HEK293T (cell line): ENCODE measurements around the gene EFNB3.

Source experiments
- CTCF ChIA-PET: fragments of 350-600 bp; formaldehyde crosslinking; extraction: SDS; loops from one replicate; lab custom pipeline; 2021; ENCODE audit warnings: antibody characterized with exemption, inconsistent platforms; lab: Yijun Ruan, JAX
- POLR2A ChIA-PET: fragments of 350-600 bp; formaldehyde crosslinking; extraction: SDS; loops from one replicate; lab custom pipeline; 2020; ENCODE audit warnings: antibody characterized with exemption, inconsistent platforms; lab: Yijun Ruan, JAX
- DNase-seq: peaks from one replicate; pipeline ENCODE4 v3.0.0; 2012; ENCODE audit warnings: mixed read lengths; ENCODE audit errors: extremely low spot score
- ARNT ChIP-seq: fragments of 450-650 bp; IDR thresholded peaks from 2 replicates; pipeline ENCODE4 v1.6.1; 2017; ENCODE audit warnings: mild to moderate bottlenecking
- BHLHE40 ChIP-seq: fragments of 450-650 bp; IDR thresholded peaks from 2 replicates; pipeline ENCODE4 v1.6.1; 2016; ENCODE audit warnings: mild to moderate bottlenecking, moderate library complexity, borderline replicate concordance
- CTBP1 ChIP-seq: fragments of 450-650 bp; IDR thresholded peaks from 2 replicates; pipeline ENCODE4 v1.6.1; 2016; ENCODE audit warnings: borderline replicate concordance
- ELF4 ChIP-seq: fragments of 450-650 bp; IDR thresholded peaks from 2 replicates; pipeline ENCODE4 v1.6.1; 2017; ENCODE audit warnings: antibody characterized with exemption
- FOXA1 ChIP-seq: fragments of 450-650 bp; IDR thresholded peaks from 2 replicates; pipeline ENCODE4 v1.6.1; 2016; ENCODE audit warnings: mild to moderate bottlenecking
- FOXK2 ChIP-seq: fragments of 450-650 bp; IDR thresholded peaks from 2 replicates; pipeline ENCODE4 v1.6.1; 2016; ENCODE audit warnings: mild to moderate bottlenecking
- FOXM1 ChIP-seq: fragments of 450-650 bp; IDR thresholded peaks from 2 replicates; pipeline ENCODE4 v1.6.1; 2017; ENCODE audit warnings: mild to moderate bottlenecking, borderline replicate concordance
- HDGF ChIP-seq: fragments of 450-650 bp; IDR thresholded peaks from 2 replicates; pipeline ENCODE4 v1.6.1; 2017; ENCODE audit warnings: antibody characterized with exemption, borderline replicate concordance
- L3MBTL2 ChIP-seq: fragments of 450-650 bp; conservative IDR thresholded peaks from 2 replicates; pipeline ENCODE4 v1.6.1; 2016; ENCODE audit warnings: mild to moderate bottlenecking
- LEF1 ChIP-seq: fragments of 450-650 bp; IDR thresholded peaks from 2 replicates; pipeline ENCODE4 v1.6.1; 2017; ENCODE audit warnings: mild to moderate bottlenecking, borderline replicate concordance
- NFRKB ChIP-seq: fragments of 450-650 bp; IDR thresholded peaks from 2 replicates; pipeline ENCODE4 v1.6.1; 2016; ENCODE audit warnings: mild to moderate bottlenecking, moderate library complexity
- PKNOX1 ChIP-seq: fragments of 450-650 bp; IDR thresholded peaks from 2 replicates; pipeline ENCODE4 v1.6.1; 2016
- SP1 ChIP-seq: fragments of 450-650 bp; IDR thresholded peaks from 2 replicates; pipeline ENCODE4 v1.6.1; 2017
- SUZ12 ChIP-seq: fragments of 450-650 bp; IDR thresholded peaks from 2 replicates; pipeline ENCODE4 v1.6.1; 2016; ENCODE audit warnings: mild to moderate bottlenecking
- TARDBP ChIP-seq: fragments of 450-650 bp; IDR thresholded peaks from 2 replicates; pipeline ENCODE4 v1.6.1; 2016
- ZNF384 ChIP-seq: fragments of 450-650 bp; IDR thresholded peaks from 2 replicates; pipeline ENCODE4 v1.6.1; 2016

Gene EFNB3

GRCh38 chr17:7713782-7714181 is 8.8 kb downstream of the EFNB3 start:
- POLR2A ChIA-PET, result interaction anchor here (1.0 to 2.4 kb wide), 4 partner anchors 9 to 28 kb away, joined by 3 to 8 read pairs (median 3); partner anchors contain the start of genes EFNB3 and WRAP53
- TF ChIP-seq FOXK2 (no peak), ARNT (no peak), ELF4 (no peak), BHLHE40 (no peak), HDGF (no peak), TARDBP (no peak), NFRKB (no peak), ZNF384 (no peak), PKNOX1 (no peak), FOXM1 (no peak), CTBP1 (no peak), LEF1 (no peak), SUZ12 (no peak), FOXA1 (no peak), L3MBTL2 (no peak), SP1 (no peak)
- CTCF ChIA-PET, result interaction anchor here (2.0 kb wide), 1 partner anchor 26 kb away, joined by 8 read pairs; the partner anchor contains the start of gene TP53

GRCh38 chr17:7714721-7715594 is 10.0 kb downstream of the EFNB3 start:
- ChIA-PET CTCF (interaction anchor here (0.5 to 2.0 kb wide), 2 partner anchors 27 to 83 kb away, joined by 3 to 8 read pairs; partner anchors contain the start of gene TP53), POLR2A (interaction anchor here (0.7 to 3.0 kb wide), 6 partner anchors 8 to 29 kb away, joined by 3 to 19 read pairs (median 4); partner anchors contain the start of genes TP53 and WRAP53)
- TF ChIP-seq NFRKB, result no peak
- TF ChIP-seq TARDBP, result no peak
- TF ChIP-seq ZNF384, result no peak
- TF ChIP-seq HDGF, result no peak
- DNase-seq, result no peak

More at GRCh38 chr17:7713782-7714181, 8.8 kb downstream of the EFNB3 start:
- DNase-seq, result no peak

GRCh38 chr17:7715936-7716886 is 11.2 kb downstream of the EFNB3 start:
- CTCF ChIA-PET, result interaction anchor here (0.7 to 1.9 kb wide), 6 partner anchors 9 to 123 kb away, joined by 3 to 9 read pairs (median 5); partner anchors contain the start of gene ATP1B2
- DNase-seq, result no peak
- POLR2A ChIA-PET, result interaction anchor here (0.6 to 3.1 kb wide), 8 partner anchors 10 to 156 kb away, joined by 3 to 19 read pairs (median 4); partner anchors contain the start of genes FXR2 and TP53
- TF ChIP-seq FOXK2 (no peak), CTBP1 (no peak), NFRKB (no peak), HDGF (no peak), FOXM1 (no peak)

- ChIA-PET CTCF (interaction anchor here (0.6 to 1.9 kb wide), 8 partner anchors 10 to 122 kb away, joined by 3 to 9 read pairs (median 3); partner anchors contain the start of genes ATP1B2, EFNB3 and TP53), POLR2A (interaction anchor here (0.6 to 3.1 kb wide), 8 partner anchors 11 to 157 kb away, joined by 3 to 19 read pairs (median 4); partner anchors contain the start of genes FXR2 and TP53)
- TF ChIP-seq SP1 (no peak), ZNF384 (no peak), FOXK2 (no peak), ELF4 (no peak), ARNT (no peak), CTBP1 (peak; percentile 30; the same call in 1 of the 2 replicates), HDGF (no peak), TARDBP (no peak; the same call in 1 of the 2 replicates), NFRKB (no peak), L3MBTL2 (peak; percentile 85), BHLHE40 (no peak), SUZ12 (no peak), FOXA1 (no peak), FOXM1 (peak; percentile 95), LEF1 (no peak)
- peak; percentile 94 for DNase-seq
Observed at GRCh38 chr17:7716901-7717755, 12.1 kb downstream of the EFNB3 start, which contains the start of gene DNAH2. TSS of gene DNAH2 (plus strand) at chr17:7717744. CDS start at chr17:7719735, 1,991 bp downstream.

GRCh38 chr17:7717756-7718350 is 12.9 kb downstream of the EFNB3 start:
- ChIA-PET CTCF (interaction anchor here (0.6 to 1.9 kb wide), 4 partner anchors 13 to 86 kb away, joined by 3 to 9 read pairs (median 3); partner anchors contain the start of genes EFNB3 and TP53), POLR2A (interaction anchor here (1.0 to 3.1 kb wide), 4 partner anchors 12 to 103 kb away, joined by 3 to 19 read pairs (median 10); partner anchors contain the start of genes FXR2 and TP53)
- DNase-seq, result no peak
- no peak for TF ChIP-seq SUZ12
- no peak for TF ChIP-seq FOXK2
- no peak for TF ChIP-seq LEF1
- TF ChIP-seq ARNT, result no peak
- no peak for TF ChIP-seq FOXA1
- TF ChIP-seq FOXM1, result no peak
- TF ChIP-seq ELF4, result no peak
- no peak for TF ChIP-seq BHLHE40
- TF ChIP-seq L3MBTL2, result no peak
- TF ChIP-seq PKNOX1, result no peak
- TF ChIP-seq SP1, result no peak
- TF ChIP-seq NFRKB, result no peak
- TF ChIP-seq ZNF384, result no peak
- TF ChIP-seq TARDBP, result no peak
- no peak for TF ChIP-seq CTBP1
